Activated CD4-positive, alpha-beta T cell treated with anti-CD3 and anti-CD28 coated beads, Interleukin-2, amount 10 ng/mL, durations not matched to agents 7 days and 5 days (primary cell): ENCODE measurements around the gene PMEPA1. TPM values are rescaled to one million over a fixed set of nuclear protein-coding genes. Genes with fewer than 3 reads are reported as not detected.

Experiments
- CTCF ChIA-PET: fragments of 350-600 bp; sonication (Branson Sonifier 250); formaldehyde crosslinking; loops from one replicate; lab custom pipeline; 2021; ENCODE audit warnings: antibody characterized with exemption; lab: Charles Lee
- POLR2A ChIA-PET: fragments of 350-600 bp; sonication (Branson Sonifier 250); formaldehyde crosslinking; loops from one replicate; lab custom pipeline; 2021; ENCODE audit warnings: antibody characterized with exemption; lab: Charles Lee
- DNase-seq: peaks from one replicate; pipeline ENCODE4 v3.0.0-alpha.2; 2020
- H3K27ac Mint-ChIP-seq: one replicate; pipeline ENCODE4 v1.8.0; 2021; ENCODE audit warnings: mild to moderate bottlenecking, moderate library complexity, mixed read lengths
- H3K27me3 Mint-ChIP-seq: one replicate; pipeline ENCODE4 v1.8.0; 2021; ENCODE audit warnings: mixed read lengths
- H3K36me3 Mint-ChIP-seq: one replicate; pipeline ENCODE4 v1.8.0; 2021; ENCODE audit warnings: low read depth, mixed read lengths
- H3K4me1 Mint-ChIP-seq: one replicate; pipeline ENCODE4 v1.8.0; 2021; ENCODE audit warnings: mixed read lengths
- H3K4me3 Mint-ChIP-seq: one replicate; pipeline ENCODE4 v1.8.0; 2021; ENCODE audit warnings: mild to moderate bottlenecking, moderate library complexity, mixed read lengths
- H3K9me3 Mint-ChIP-seq: one replicate; pipeline ENCODE4 v1.8.0; 2021; ENCODE audit warnings: mixed read lengths
- total RNA-seq, 2 experiments: library from RNA; stranded (reverse); gene quantifications; one replicate each; pipeline ENCODE4 v1.2.3, GENCODE V29; 2021

The PMEPA1 gene
- total RNA-seq, 2 experiments from 2014 or later = 0.72 to 1.1 TPM

DNA sequence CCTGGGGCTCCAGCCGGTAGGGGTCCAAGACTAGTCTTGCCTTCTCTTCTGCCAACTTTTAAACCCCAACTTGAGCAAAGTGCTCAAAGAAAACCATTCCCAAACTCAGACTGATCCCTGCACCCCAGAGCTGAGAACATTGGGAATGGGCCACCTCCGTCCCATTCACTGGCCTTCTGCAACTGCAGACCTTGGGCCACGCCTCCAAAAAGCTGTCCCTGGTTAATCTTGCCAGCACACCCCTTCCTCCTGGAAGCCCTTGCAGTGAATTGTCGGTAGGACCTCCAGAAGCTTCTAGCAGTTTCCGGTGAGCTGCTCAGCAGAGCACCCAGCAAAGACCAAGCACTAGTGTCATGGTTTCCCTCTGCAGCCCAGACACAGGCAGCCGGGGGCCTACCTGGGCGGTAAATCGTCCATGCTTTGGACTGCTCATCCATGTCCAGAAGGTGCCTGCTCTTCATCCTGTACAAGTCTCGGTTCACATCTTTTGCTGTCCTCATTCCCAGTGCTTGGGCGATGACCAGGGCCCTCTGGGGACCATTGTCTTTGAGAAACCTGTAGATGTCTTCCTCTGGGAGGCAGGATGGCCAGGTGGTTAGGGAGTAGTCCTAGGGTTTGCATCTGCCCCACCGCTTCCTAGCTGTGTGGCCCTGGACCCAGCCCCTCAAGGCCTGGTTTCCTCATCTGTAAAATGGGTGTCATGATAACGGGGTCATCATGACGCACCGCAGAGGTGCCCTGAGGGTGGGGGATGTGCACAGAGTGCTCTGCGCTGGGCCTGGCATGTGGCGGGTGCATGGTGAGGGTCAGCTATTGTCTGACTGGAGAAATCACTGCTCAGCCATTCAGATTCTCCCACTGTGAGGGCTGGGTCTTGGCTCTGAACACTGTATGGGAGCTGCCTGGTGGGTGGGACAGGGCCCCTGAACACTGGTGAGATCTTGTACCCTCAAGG lies 95.0 kb downstream of the PMEPA1 start:
- no peak for DNase-seq
- H3K36me3 Mint-ChIP-seq = peaks cover 35% of the 10 kb centered on the region
- H3K27me3 Mint-ChIP-seq = no peaks in the 10 kb centered on the region

DNA sequence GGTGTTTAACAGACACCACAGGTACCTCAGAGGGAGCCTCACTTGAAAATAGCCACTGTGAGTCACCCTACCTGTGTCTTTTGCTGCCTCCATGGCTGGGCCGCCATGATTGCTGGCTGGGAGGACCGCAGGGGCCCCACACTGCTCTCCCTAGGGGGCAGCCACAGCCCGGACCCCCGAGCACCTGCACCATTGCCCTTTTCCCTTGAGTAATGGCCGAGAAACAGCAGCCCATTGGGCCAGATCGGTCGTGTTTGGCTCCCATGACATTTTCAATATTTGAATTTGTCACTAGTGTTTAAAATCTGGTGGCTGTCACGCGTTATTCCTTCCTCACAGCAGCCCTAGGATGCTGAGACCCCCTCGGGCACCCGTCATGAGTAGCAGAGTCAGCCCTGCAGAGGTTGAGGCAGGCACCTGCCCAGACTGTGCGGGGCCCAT lies 96.3 kb downstream of the PMEPA1 start:
- no peaks in the 10 kb centered on the region for H3K27me3 Mint-ChIP-seq
- ChIA-PET POLR2A (no interaction called here), CTCF (interaction anchor here (1.8 kb wide), 1 partner anchor 568 kb away, joined by 3 read pairs; no protein-coding TSS in a partner anchor)
- peaks cover 40% of the 10 kb centered on the region for H3K36me3 Mint-ChIP-seq
- no peak overlapping the region for H3K27ac Mint-ChIP-seq
- no peaks in the 10 kb centered on the region for H3K9me3 Mint-ChIP-seq
- peaks cover 18% of the 10 kb centered on the region for H3K4me1 Mint-ChIP-seq
- no peak overlapping the region for H3K4me3 Mint-ChIP-seq
- no peak for DNase-seq

More for the DNA sequence above, 95.0 kb downstream of the PMEPA1 start:
- Mint-ChIP-seq H3K27ac (no peak overlapping the region), H3K9me3 (no peaks in the 10 kb centered on the region), H3K4me1 (peaks cover 30% of the 10 kb centered on the region), H3K4me3 (no peak overlapping the region)
- ChIA-PET CTCF (interaction anchor here (1.3 kb wide), 1 partner anchor 15 kb away, joined by 4 read pairs; no protein-coding TSS in a partner anchor), POLR2A (no interaction called here)

DNA sequence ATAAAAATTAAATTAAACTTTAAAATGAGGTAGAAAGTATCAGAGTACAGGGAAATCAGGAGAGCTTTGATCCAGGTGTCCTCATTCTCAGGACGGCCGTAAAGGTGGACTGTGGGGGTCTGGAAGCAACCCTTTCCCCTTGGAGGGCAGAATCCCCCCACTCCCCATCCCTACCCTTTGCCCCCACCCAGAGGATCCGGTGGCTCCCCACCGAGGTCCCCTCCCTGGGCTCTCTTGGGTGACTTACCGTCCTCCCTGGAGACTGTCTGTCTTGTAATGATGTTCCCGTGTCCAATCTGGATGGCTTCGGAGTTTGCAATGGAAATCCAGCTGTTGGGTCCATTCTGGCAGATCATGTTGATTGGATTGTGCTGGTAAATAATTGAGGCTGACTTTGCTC lies 96.9 kb downstream of the PMEPA1 start:
- ChIA-PET CTCF (interaction anchor here (1.8 kb wide), 1 partner anchor 569 kb away, joined by 3 read pairs; no protein-coding TSS in a partner anchor), POLR2A (no interaction called here)
- Mint-ChIP-seq H3K36me3 (peaks cover 43% of the 10 kb centered on the region), H3K27ac (no peak overlapping the region), H3K4me3 (no peak overlapping the region), H3K27me3 (no peaks in the 10 kb centered on the region), H3K4me1 (peaks cover 13% of the 10 kb centered on the region), H3K9me3 (no peaks in the 10 kb centered on the region)
- no peak for DNase-seq

GRCh38 chr20:57612436-57612835 lies 97.4 kb downstream of the PMEPA1 start:
- peaks cover 44% of the 10 kb centered on the region for H3K36me3 Mint-ChIP-seq
- CTCF ChIA-PET = interaction anchor here (1.8 kb wide), 1 partner anchor 569 kb away, joined by 3 read pairs; no protein-coding TSS in a partner anchor
- POLR2A ChIA-PET = no interaction called here

DNA sequence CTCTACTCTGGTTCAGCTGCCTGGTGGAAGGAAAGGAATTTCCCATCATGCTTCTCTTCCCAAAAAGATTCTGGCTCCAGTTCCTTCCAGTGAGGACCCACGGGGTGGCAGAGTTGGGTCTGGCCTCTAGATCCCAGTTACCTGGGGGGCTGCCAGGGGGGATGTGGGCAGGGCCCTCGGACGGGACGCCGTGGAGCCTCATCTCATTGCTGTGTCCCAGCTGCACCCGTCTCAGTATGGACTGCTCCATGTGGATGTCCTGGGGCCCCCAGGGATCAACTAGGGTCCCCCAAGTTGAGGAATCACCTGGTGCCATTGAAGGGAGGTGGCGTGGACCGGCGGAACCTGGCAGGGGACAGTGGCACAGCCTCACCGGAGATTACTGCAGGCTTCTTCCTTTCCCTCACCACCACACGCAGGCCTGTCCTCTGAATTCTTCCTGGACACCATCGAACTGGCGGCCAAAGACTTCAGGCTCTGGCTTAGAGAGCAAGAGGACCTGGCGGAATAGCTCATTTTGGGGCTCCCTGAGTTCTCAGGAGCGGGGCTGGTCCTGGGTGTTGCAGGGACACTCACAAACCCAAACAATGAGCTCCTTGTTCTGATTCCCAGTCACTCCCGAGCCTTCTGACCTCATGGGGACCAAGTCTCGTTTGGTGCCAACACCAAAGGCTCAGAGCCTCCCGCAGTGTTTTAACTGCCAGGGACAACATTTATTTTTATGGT lies 98.1 kb downstream of the PMEPA1 start:
- POLR2A ChIA-PET = no interaction called here
- Mint-ChIP-seq H3K36me3 (peaks cover 44% of the 10 kb centered on the region), H3K9me3 (no peaks in the 10 kb centered on the region), H3K4me3 (no peak overlapping the region), H3K4me1 (peaks cover under 1% of the 10 kb centered on the region), H3K27me3 (peaks cover 2% of the 10 kb centered on the region), H3K27ac (no peak overlapping the region)
- no peak for DNase-seq
- CTCF ChIA-PET = interaction anchor here (1.8 kb wide), 1 partner anchor 570 kb away, joined by 3 read pairs; no protein-coding TSS in a partner anchor

More at GRCh38 chr20:57612436-57612835, 97.4 kb downstream of the PMEPA1 start:
- no peaks in the 10 kb centered on the region for H3K9me3 Mint-ChIP-seq
- no peak overlapping the region for H3K27ac Mint-ChIP-seq
- H3K4me1 Mint-ChIP-seq = peaks cover 8% of the 10 kb centered on the region
- DNase-seq = no peak
- no peaks in the 10 kb centered on the region for H3K27me3 Mint-ChIP-seq
- H3K4me3 Mint-ChIP-seq = no peak overlapping the region

GRCh38 chr20:57610261-57610952 lies 99.4 kb downstream of the PMEPA1 start:
- Mint-ChIP-seq H3K27me3 (peaks cover 2% of the 10 kb centered on the region), H3K36me3 (peaks cover 44% of the 10 kb centered on the region), H3K4me3 (no peak overlapping the region), H3K4me1 (peaks cover 6% of the 10 kb centered on the region), H3K9me3 (no peaks in the 10 kb centered on the region), H3K27ac (no peak overlapping the region)
- CTCF ChIA-PET = interaction anchor here (0.9 to 1.3 kb wide), 3 partner anchors 10 to 14 kb away, joined by 3 to 4 read pairs (median 3); no protein-coding TSS in a partner anchor
- DNase-seq = no peak
- POLR2A ChIA-PET = no interaction called here

GRCh38 chr20:57609842-57610167 lies 100.0 kb downstream of the PMEPA1 start:
- H3K4me1 Mint-ChIP-seq = peaks cover 12% of the 10 kb centered on the region
- H3K9me3 Mint-ChIP-seq = no peaks in the 10 kb centered on the region
- no peak for DNase-seq
- CTCF ChIA-PET = interaction anchor here (1.1 to 1.3 kb wide), 2 partner anchors 10 to 14 kb away, joined by 3 to 4 read pairs; no protein-coding TSS in a partner anchor
- POLR2A ChIA-PET = no interaction called here
- H3K27ac Mint-ChIP-seq = no peak overlapping the region
- peaks cover 41% of the 10 kb centered on the region for H3K36me3 Mint-ChIP-seq
- peaks cover 2% of the 10 kb centered on the region for H3K27me3 Mint-ChIP-seq
- H3K4me3 Mint-ChIP-seq = no peak overlapping the region

GRCh38 chr20:57609086-57609841 lies 100.6 kb downstream of the PMEPA1 start:
- no peaks in the 10 kb centered on the region for H3K9me3 Mint-ChIP-seq
- DNase-seq = no peak
- H3K27ac Mint-ChIP-seq = no peak overlapping the region
- peaks cover 16% of the 10 kb centered on the region for H3K4me1 Mint-ChIP-seq
- peaks cover 40% of the 10 kb centered on the region for H3K36me3 Mint-ChIP-seq
- CTCF ChIA-PET = interaction anchor here (0.6 to 1.3 kb wide), 3 partner anchors 9 to 1082 kb away, joined by 3 to 4 read pairs (median 3); no protein-coding TSS in a partner anchor
- H3K27me3 Mint-ChIP-seq = peaks cover 2% of the 10 kb centered on the region
- H3K4me3 Mint-ChIP-seq = no peak overlapping the region
- POLR2A ChIA-PET = no interaction called here

- Mint-ChIP-seq H3K4me1 (peaks cover 16% of the 10 kb centered on the region), H3K27me3 (peaks cover 2% of the 10 kb centered on the region), H3K36me3 (peaks cover 37% of the 10 kb centered on the region), H3K27ac (no peak overlapping the region), H3K9me3 (no peaks in the 10 kb centered on the region), H3K4me3 (no peak overlapping the region)
- no peak for DNase-seq
- CTCF ChIA-PET = no interaction called here
- POLR2A ChIA-PET = no interaction called here
These were observed 101.3 kb downstream of the PMEPA1 start for GRCh38 chr20:57608516-57608915.

GRCh38 chr20:57605878-57606277 lies 103.9 kb downstream of the PMEPA1 start:
- H3K27ac Mint-ChIP-seq = no peak overlapping the region
- peaks cover 20% of the 10 kb centered on the region for H3K4me1 Mint-ChIP-seq
- DNase-seq = no peak
- no peaks in the 10 kb centered on the region for H3K9me3 Mint-ChIP-seq
- CTCF ChIA-PET = interaction anchor here (1.3 kb wide), 1 partner anchor 10 kb away, joined by 5 read pairs; no protein-coding TSS in a partner anchor
- H3K27me3 Mint-ChIP-seq = peaks cover 2% of the 10 kb centered on the region
- H3K4me3 Mint-ChIP-seq = no peak overlapping the region
- POLR2A ChIA-PET = interaction anchor here (0.8 kb wide), 1 partner anchor 13 kb away, joined by 3 read pairs; no protein-coding TSS in a partner anchor
- peaks cover 28% of the 10 kb centered on the region for H3K36me3 Mint-ChIP-seq

DNA sequence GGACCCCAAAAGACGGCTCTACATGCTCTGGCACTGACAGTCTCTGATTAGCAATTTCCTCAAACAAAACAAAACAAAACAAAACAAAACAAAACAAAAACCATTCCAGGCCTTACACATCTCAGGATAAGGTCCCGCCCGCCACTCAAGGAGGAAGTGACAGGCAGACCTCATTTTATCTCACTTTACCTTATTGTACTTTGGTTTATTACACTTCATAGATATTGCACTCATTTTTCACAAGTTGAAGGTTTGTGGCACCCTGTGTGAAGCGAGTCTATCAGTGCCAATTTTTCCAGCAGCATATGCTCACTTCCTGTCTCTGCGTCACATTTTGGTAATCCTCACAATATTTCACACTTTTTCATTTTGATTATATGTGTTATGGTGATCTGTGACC lies 104.8 kb downstream of the PMEPA1 start:
- Mint-ChIP-seq H3K27me3 (peaks cover 2% of the 10 kb centered on the region), H3K4me1 (peaks cover 28% of the 10 kb centered on the region), H3K9me3 (no peaks in the 10 kb centered on the region), H3K4me3 (no peak overlapping the region), H3K27ac (no peak overlapping the region), H3K36me3 (peaks cover 22% of the 10 kb centered on the region)
- no peak for DNase-seq
- ChIA-PET CTCF (no interaction called here), POLR2A (interaction anchor here (0.8 kb wide), 1 partner anchor 14 kb away, joined by 3 read pairs; no protein-coding TSS in a partner anchor)
